Lung (tissue), 12 donors: ENCODE data around the gene IFNB1. TPM values are rescaled to one million over a fixed set of nuclear protein-coding genes. Genes with fewer than 3 reads are reported as not detected.
A peak's percentile ranks its signal among the peaks of the same experiment; 100 is the strongest.

Source experiments
- ATAC-seq: fragments of 200-7000 bp; cut with Tn5 transposase; one replicate; pipeline ENCODE4 v1.9.1; 2020; ENCODE audit warnings: moderate number of reproducible peaks; ENCODE audit not compliant: insufficient read depth, low FRiP score
- DNase-seq, 3 donors: peaks; one replicate each; pipeline ENCODE4 v3.0.0-alpha.2; 2013 to 2017
- H3K27ac ChIP-seq, 2 donors: one replicate each; pipeline ENCODE4 v1.5.1; 2013; ENCODE audit warnings: mild to moderate bottlenecking in 2 of 2, moderate library complexity in 2 of 2, control low read depth in 1 of 2, inconsistent platforms in 1 of 2, low read depth in 1 of 2, low read length in 1 of 2
- H3K27me3 ChIP-seq, 3 donors: one replicate each; pipeline ENCODE4 v1.5.1; 2013; ENCODE audit warnings: low read length in 2 of 3; ENCODE audit not compliant: control insufficient read depth in 3 of 3, insufficient read depth in 3 of 3
- H3K36me3 ChIP-seq, 4 donors: one replicate each; pipeline ENCODE4 v1.5.1; 2013; ENCODE audit warnings: low read length in 4 of 4, mild to moderate bottlenecking in 1 of 4, moderate library complexity in 1 of 4; ENCODE audit not compliant: control insufficient read depth in 4 of 4, insufficient read depth in 4 of 4
- H3K4me1 ChIP-seq, 5 donors: one replicate each; pipeline ENCODE4 v1.5.1; 2013; ENCODE audit warnings: low read length in 5 of 5, mild to moderate bottlenecking in 2 of 5, moderate library complexity in 1 of 5; ENCODE audit not compliant: control insufficient read depth in 5 of 5, insufficient read depth in 5 of 5
- H3K4me3 ChIP-seq: one replicate; pipeline ENCODE4 v1.5.1; 2013; ENCODE audit warnings: mild to moderate bottlenecking, control low read depth, moderate library complexity
- H3K9ac ChIP-seq, 2 donors: one replicate each; pipeline ENCODE4 v1.5.1; 2013; ENCODE audit warnings: low read length in 2 of 2, control low read depth in 1 of 2; ENCODE audit not compliant: insufficient read depth in 1 of 2
- H3K9me3 ChIP-seq, 4 donors: one replicate each; pipeline ENCODE4 v1.5.1; 2013; ENCODE audit warnings: low read length in 3 of 4, mild to moderate bottlenecking in 1 of 4, moderate library complexity in 1 of 4; ENCODE audit not compliant: control insufficient read depth in 4 of 4, insufficient read depth in 3 of 4
- CTCF ChIP-seq: IDR thresholded peaks from 2 replicates; pipeline ENCODE4 v1.5.1; 2012; ENCODE audit warnings: mild to moderate bottlenecking; ENCODE audit errors: control extremely low read depth, extremely low read depth
- WGBS, 2 donors: extraction: QIAGEN DNeasy Blood & Tissue Kit; methylation state at CpG; one replicate each; pipeline ENCODE4 v1.1.7; 2013; 5-methylcytosine and 5-hydroxymethylcytosine counted together
- polyA plus RNA-seq, 2 donors: library from polyadenylated mRNA; stranded (reverse); fragments of 200-250 nt; gene quantifications; one replicate each; pipeline ENCODE4 v1.2.1, GENCODE V29; 2013
- total RNA-seq, 2 donors: library from RNA; depleted of rRNA in 1 of 2; stranded (reverse); fragments of >200 nt in 1 of 2; gene quantifications; one replicate each; pipeline ENCODE4 v1.2.1, GENCODE V29; 2014 to 2021
- donor health status: control.
- donor health status: control.
- donor health status: Bipolar disorder and iron deficiency.
- donor health status: healthy.
- donor health status: DM: yes; HTN: yes; CAD: no.

IFNB1 gene
- total and polyA plus RNA-seq, 4 donors, result 0.05 TPM; not detected in 3

GRCh38 chr9:21119093-21119770 is 41.5 kb upstream of the IFNB1 start:
- TF ChIP-seq CTCF, result no peak
- Histone ChIP-seq H3K9me3 (no peaks in the 10 kb centered on the region), H3K27me3 (no peaks in the 10 kb centered on the region), H3K4me1 (peaks cover 0 to under 1% (median 0%) of the 10 kb centered on the region in 5 donors), H3K4me3 (no peak overlapping the region), H3K9ac (no peak overlapping the region), H3K36me3 (no peaks in the 10 kb centered on the region), H3K27ac (no peak overlapping the region)
- DNase-seq, result peak in 2 of 3 donors; percentile 11 to 29
- no peak for ATAC-seq
- 25 to 39% methylated on average over 7 of the region's 7 CpGs for WGBS, 2 donors

GRCh38 chr9:21114311-21114710 is 36.6 kb upstream of the IFNB1 start:
- no peak for ATAC-seq
- Histone ChIP-seq H3K9ac (no peak overlapping the region), H3K27ac (no peak overlapping the region), H3K9me3 (no peaks in the 10 kb centered on the region), H3K36me3 (no peaks in the 10 kb centered on the region), H3K4me3 (no peak overlapping the region), H3K27me3 (no peaks in the 10 kb centered on the region), H3K4me1 (peaks cover 0 to 4% (median 2%) of the 10 kb centered on the region in 5 donors)
- no peak for DNase-seq
- no peak for TF ChIP-seq CTCF
- 72 to 85% methylated on average over 2 of the region's 2 CpGs for WGBS, 2 donors

- no peaks in the 10 kb centered on the region for H3K27me3 ChIP-seq
- no peak overlapping the region for H3K4me3 ChIP-seq
- H3K36me3 ChIP-seq, result no peaks in the 10 kb centered on the region
- peaks cover 0 to 1% (median 0%) of the 10 kb centered on the region in 4 donors for H3K9me3 ChIP-seq
- TF ChIP-seq CTCF, result peak; percentile 86
- ATAC-seq, result peak; percentile 82
- no peak overlapping the region for H3K9ac ChIP-seq
- DNase-seq, result peak in 2 of 3 donors; percentile 83 to 90
- H3K4me1 ChIP-seq, result peaks cover 0 to 4% (median 2%) of the 10 kb centered on the region in 5 donors
- H3K27ac ChIP-seq, result no peak overlapping the region
- 24% methylated on average over 4 of the region's 4 CpGs for WGBS, 2 donors
These were observed 33.2 kb upstream of the IFNB1 start for GRCh38 chr9:21110708-21111576.
